OCI-LY3 (cell line): ENCODE measurements around the gene CRY1.
A peak's percentile ranks its signal among the peaks of the same experiment; 100 is the strongest.

Experiments
- H2AFZ ChIP-seq: fragments of 200-600, 300-600 bp; shearing (Covaris generic); 2 replicates; pipeline ENCODE4 v1.6.0; 2014; ENCODE audit warnings: antibody characterized with exemption, low read depth, low read length
- H3K27ac ChIP-seq: fragments of 200-600, 300-600 bp; sonication (generic); 2 replicates; pipeline ENCODE4 v1.5.1; 2014; ENCODE audit warnings: mild to moderate bottlenecking, low read length, moderate library complexity, mixed read lengths
- H3K27me3 ChIP-seq: fragments of 200-600, 300-600 bp; sonication (generic); 2 replicates; pipeline ENCODE4 v1.6.1; 2014; ENCODE audit warnings: low read depth, low read length, mixed read lengths
- H3K36me3 ChIP-seq: fragments of 200-600, 300-600 bp; sonication (generic); replicated peaks from 2 replicates; pipeline ENCODE3; 2014; ENCODE audit warnings: low read depth, low read length, mixed read lengths
- H3K4me1 ChIP-seq: fragments of 300-600, 200-600 bp; sonication (generic); 2 replicates; pipeline ENCODE4 v1.6.1; 2014; ENCODE audit warnings: low read length, mixed read lengths
- H3K4me2 ChIP-seq: fragments of 200-600, 300-600 bp; sonication (generic); 2 replicates; pipeline ENCODE4 v1.6.1; 2014; ENCODE audit warnings: low read length, mixed read lengths
- H3K4me3 ChIP-seq: fragments of 300-600, 200-600 bp; sonication (generic); 2 replicates; pipeline ENCODE4 v1.5.1; 2014; ENCODE audit warnings: antibody characterized with exemption, mild to moderate bottlenecking, low read length, moderate library complexity
- H3K79me2 ChIP-seq: fragments of 300-600, 200-600 bp; shearing (Covaris generic); 2 replicates; pipeline ENCODE4 v1.6.1; 2014; ENCODE audit warnings: mild to moderate bottlenecking, low read length, mixed read lengths
- H3K9ac ChIP-seq: fragments of 300-600, 200-600 bp; shearing (Covaris generic); 2 replicates; pipeline ENCODE4 v1.6.0; 2014; ENCODE audit warnings: mild to moderate bottlenecking, low read length, moderate library complexity
- H3K9me3 ChIP-seq: fragments of 200-600, 300-600 bp; shearing (Covaris generic); 2 replicates; pipeline ENCODE4 v1.6.1; 2014; ENCODE audit warnings: low read length, mixed read lengths; ENCODE audit not compliant: insufficient read depth
- H4K20me1 ChIP-seq: fragments of 200-600, 300-600 bp; sonication (generic); 2 replicates; pipeline ENCODE4 v1.6.1; 2016; ENCODE audit warnings: low read length, mixed read lengths; ENCODE audit not compliant: insufficient read depth
- EZH2phosphoT487 ChIP-seq: fragments of 200-600 bp; shearing (Covaris generic); IDR thresholded peaks from 2 replicates; pipeline ENCODE4 v1.6.1; 2018; ENCODE audit warnings: antibody characterized with exemption, mixed run types, low read depth
- TF ChIP-seq, protein P1 (sequence below): fragments of 200-600, 300-600 bp; sonication (generic); IDR thresholded peaks from 2 replicates; pipeline ENCODE4 v1.5.1; 2014; ENCODE audit warnings: antibody characterized with exemption, low read length, low read depth

Gene CRY1

DNA sequence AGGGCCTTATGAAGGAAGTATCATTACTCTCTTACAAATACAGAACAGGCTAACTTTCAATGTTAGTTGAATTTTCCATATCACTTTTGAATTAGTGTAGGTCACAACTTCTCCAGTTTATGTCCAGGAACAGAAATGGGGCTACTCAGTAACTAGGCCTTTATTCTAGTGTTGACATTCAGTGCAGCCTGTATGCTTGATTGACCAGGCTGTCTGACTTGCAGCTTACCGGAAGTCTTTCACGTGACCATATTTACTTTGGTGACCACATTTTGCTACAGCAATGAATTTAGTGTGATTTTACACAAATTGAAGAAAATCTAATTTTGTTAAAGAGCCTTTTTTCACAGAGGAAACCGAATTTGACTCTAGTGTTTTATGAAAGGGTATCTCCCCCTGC lies 118.8 kb downstream of the CRY1 start:
- H3K4me1 ChIP-seq: peaks cover 10% of the 10 kb centered on the region

DNA sequence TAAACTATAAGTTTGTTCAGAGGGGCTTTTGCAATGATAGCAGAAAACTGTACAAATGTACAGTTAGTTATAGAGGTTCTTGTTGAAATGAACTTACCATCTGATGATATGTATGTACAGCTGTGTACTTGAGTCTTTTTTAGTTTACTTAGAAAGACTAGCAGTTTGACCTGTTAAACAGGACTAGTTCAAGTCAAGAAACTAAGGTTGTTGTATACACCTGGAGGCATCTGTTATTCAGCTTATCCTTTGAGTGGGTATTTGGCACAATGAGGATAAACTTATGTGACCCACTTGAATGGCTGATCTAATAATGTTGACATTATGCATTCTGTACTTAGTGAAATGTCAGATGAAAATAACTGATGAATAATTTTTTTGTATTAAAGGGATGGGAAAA lies 119.8 kb downstream of the CRY1 start:
- Histone ChIP-seq H3K27me3 (no peaks in the 10 kb centered on the region), H3K9me3 (no peaks in the 10 kb centered on the region), H2AFZ (no peak overlapping the region), H3K36me3 (peaks cover 17% of the 10 kb centered on the region), H3K9ac (no peak overlapping the region), H3K4me1 (peaks cover 10% of the 10 kb centered on the region), H3K4me3 (no peak overlapping the region), H3K79me2 (no peaks in the 10 kb centered on the region), H4K20me1 (peaks cover 12% of the 10 kb centered on the region; the same call in 1 of the 2 replicates), H3K27ac (no peak overlapping the region), H3K4me2 (no peak overlapping the region)
- no peak for TF ChIP-seq EZH2phosphoT487
- TF ChIP-seq, protein P1, sequence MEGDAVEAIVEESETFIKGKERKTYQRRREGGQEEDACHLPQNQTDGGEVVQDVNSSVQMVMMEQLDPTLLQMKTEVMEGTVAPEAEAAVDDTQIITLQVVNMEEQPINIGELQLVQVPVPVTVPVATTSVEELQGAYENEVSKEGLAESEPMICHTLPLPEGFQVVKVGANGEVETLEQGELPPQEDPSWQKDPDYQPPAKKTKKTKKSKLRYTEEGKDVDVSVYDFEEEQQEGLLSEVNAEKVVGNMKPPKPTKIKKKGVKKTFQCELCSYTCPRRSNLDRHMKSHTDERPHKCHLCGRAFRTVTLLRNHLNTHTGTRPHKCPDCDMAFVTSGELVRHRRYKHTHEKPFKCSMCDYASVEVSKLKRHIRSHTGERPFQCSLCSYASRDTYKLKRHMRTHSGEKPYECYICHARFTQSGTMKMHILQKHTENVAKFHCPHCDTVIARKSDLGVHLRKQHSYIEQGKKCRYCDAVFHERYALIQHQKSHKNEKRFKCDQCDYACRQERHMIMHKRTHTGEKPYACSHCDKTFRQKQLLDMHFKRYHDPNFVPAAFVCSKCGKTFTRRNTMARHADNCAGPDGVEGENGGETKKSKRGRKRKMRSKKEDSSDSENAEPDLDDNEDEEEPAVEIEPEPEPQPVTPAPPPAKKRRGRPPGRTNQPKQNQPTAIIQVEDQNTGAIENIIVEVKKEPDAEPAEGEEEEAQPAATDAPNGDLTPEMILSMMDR: no peak

More for the DNA sequence above, 118.8 kb downstream of the CRY1 start:
- Histone ChIP-seq H3K9me3 (no peaks in the 10 kb centered on the region), H3K4me2 (peak overlapping the region; percentile 4; the same call in 1 of the 2 replicates), H3K27ac (no peak overlapping the region), H3K79me2 (no peaks in the 10 kb centered on the region), H3K27me3 (no peaks in the 10 kb centered on the region), H3K4me3 (no peak overlapping the region), H3K9ac (no peak overlapping the region), H3K36me3 (peaks cover 17% of the 10 kb centered on the region), H4K20me1 (peaks cover 12% of the 10 kb centered on the region; the same call in 1 of the 2 replicates), H2AFZ (no peak overlapping the region)
- no peak for TF ChIP-seq EZH2phosphoT487
- TF ChIP-seq, protein P1: no peak

DNA sequence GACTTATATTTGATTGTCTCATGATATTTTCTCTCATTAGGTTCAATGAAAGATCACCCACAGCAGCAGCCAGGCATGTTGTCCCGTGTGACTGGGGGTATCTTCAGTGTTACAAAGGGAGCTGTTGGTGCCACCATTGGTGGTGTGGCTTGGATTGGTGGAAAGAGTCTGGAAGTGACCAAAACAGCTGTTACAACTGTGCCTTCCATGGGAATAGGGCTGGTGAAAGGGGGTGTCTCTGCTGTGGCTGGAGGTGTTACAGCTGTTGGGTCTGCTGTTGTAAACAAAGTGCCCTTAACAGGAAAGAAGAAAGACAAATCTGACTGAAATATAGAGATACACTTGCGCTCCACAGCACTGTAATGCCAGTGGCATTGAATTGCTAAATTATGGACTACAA lies 122.3 kb downstream of the CRY1 start:
- no peak overlapping the region for H3K9ac ChIP-seq
- TF ChIP-seq, protein P1: no peak
- TF ChIP-seq EZH2phosphoT487: no peak
- no peak overlapping the region for H3K4me2 ChIP-seq
- peaks cover 10% of the 10 kb centered on the region for H3K4me1 ChIP-seq
- no peaks in the 10 kb centered on the region for H3K9me3 ChIP-seq
- H3K4me3 ChIP-seq: no peak overlapping the region
- no peak overlapping the region for H2AFZ ChIP-seq
- no peaks in the 10 kb centered on the region for H3K79me2 ChIP-seq
- peaks cover 12% of the 10 kb centered on the region; the same call in 1 of the 2 replicates for H4K20me1 ChIP-seq
- peaks cover 25% of the 10 kb centered on the region for H3K36me3 ChIP-seq
- H3K27ac ChIP-seq: no peak overlapping the region
- no peaks in the 10 kb centered on the region for H3K27me3 ChIP-seq

DNA sequence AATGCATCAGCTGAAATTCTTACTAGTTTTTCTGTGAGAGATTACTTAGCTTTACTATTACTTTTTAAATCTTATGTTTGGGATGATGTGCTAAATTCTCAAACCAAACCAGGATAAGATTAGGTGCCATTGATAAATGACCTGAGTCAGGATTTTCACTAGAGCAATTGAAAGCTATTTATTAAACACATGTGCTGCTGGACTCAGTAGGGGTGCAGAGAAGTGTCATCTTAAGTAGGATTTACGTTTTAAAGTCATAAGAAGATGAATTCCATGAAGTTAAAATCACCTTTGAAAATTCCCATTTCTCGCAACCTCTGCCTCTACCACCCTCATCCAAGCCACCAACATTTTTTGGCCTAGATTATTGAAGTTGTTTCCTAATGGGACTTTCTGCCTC lies 128.8 kb downstream of the CRY1 start:
- no peak overlapping the region for H3K4me2 ChIP-seq
- peaks cover 8% of the 10 kb centered on the region for H3K36me3 ChIP-seq
- H3K27me3 ChIP-seq: no peaks in the 10 kb centered on the region
- H3K79me2 ChIP-seq: no peaks in the 10 kb centered on the region
- H2AFZ ChIP-seq: no peak overlapping the region
- H3K9me3 ChIP-seq: no peaks in the 10 kb centered on the region
- H4K20me1 ChIP-seq: peaks cover 30% of the 10 kb centered on the region; the same call in 1 of the 2 replicates
- H3K27ac ChIP-seq: no peak overlapping the region
- H3K4me3 ChIP-seq: no peak overlapping the region
- TF ChIP-seq EZH2phosphoT487: no peak
- TF ChIP-seq, protein P1: no peak
- H3K4me1 ChIP-seq: no peaks in the 10 kb centered on the region
- H3K9ac ChIP-seq: no peak overlapping the region
